Nephron (organoid): ENCODE results near the gene GADD45G.

Experiments
- H3K27ac Mint-ChIP-seq, 3 experiments: 2 replicates each; pipeline ENCODE4 v1.8.0; 2020; ENCODE audit warnings: mixed read lengths in 3 of 3, mild to moderate bottlenecking in 2 of 3, moderate library complexity in 1 of 3
- H3K27me3 Mint-ChIP-seq: 2 replicates; pipeline ENCODE4 v1.8.0; 2021; ENCODE audit warnings: low read depth, mild to moderate bottlenecking, moderate library complexity, mixed read lengths
- H3K36me3 Mint-ChIP-seq: 2 replicates; pipeline ENCODE4 v1.8.0; 2020; ENCODE audit warnings: low read depth, mixed read lengths
- H3K4me1 Mint-ChIP-seq: 2 replicates; pipeline ENCODE4 v1.8.0; 2020; ENCODE audit warnings: mixed read lengths
- H3K4me3 Mint-ChIP-seq, 3 experiments: 2 replicates each; pipeline ENCODE4 v1.8.0; 2020; ENCODE audit warnings: mild to moderate bottlenecking in 3 of 3, mixed read lengths in 3 of 3, moderate library complexity in 2 of 3
- H3K9me3 Mint-ChIP-seq: 2 replicates; pipeline ENCODE4 v1.8.0; 2020; ENCODE audit warnings: mixed read lengths
- TF ChIP-seq, protein P1 (sequence below), 3 experiments: fragments of 200-600 bp; sonication (generic); IDR thresholded peaks; one replicate each; pipeline ENCODE4 v1.5.0; 2021; ENCODE audit warnings: antibody characterized with exemption in 3 of 3; ENCODE audit not compliant: unreplicated experiment in 3 of 3

Gene GADD45G

DNA sequence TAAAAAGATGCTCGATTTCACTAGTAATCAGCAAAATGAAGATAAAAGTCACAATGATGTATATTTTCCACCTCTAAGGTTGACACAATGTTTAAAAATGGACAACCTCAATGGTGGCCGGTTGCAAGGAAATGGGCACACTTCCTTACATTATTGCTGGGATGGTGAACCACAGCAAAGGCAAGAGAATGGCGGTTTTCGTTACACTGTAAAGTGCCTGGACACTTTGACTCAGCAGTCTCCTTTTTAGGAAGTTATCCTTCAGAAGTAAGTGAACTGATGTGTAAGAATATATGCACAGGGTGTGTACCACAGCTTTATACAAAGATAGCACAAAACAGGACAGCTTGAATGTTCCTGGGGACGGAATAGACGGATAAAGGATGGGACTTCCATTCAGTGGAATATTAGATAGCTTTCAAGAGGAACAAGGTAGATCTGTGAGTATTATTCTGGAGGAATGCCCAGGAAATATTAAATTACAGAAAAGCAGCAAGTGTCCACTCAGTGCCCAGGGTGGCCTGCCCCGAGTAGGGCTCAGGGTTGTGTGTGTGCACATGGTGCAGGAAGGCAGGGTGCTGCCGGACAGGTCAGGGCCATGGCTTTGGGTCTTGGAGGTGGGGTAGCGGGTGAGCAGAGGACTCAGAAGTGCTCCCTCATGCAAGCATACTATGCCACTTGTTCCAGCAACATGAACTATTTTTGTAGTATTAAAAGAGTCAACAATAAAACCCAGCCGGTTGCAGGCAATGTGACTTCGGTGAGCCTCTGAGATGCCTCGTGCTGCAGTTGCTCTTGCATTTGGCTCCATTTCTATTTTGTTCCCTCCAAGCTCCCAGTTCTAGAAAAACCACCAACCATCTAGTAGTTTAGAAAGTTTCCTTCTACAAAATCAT, 24.5 kb downstream of the GADD45G start:
- Mint-ChIP-seq H3K27me3 (peaks cover 28% of the 10 kb centered on the region), H3K4me1 (peaks cover 17% of the 10 kb centered on the region), H3K4me3 (no peak overlapping the region), H3K36me3 (no peaks in the 10 kb centered on the region), H3K27ac (no peak overlapping the region), H3K9me3 (no peaks in the 10 kb centered on the region)
- TF ChIP-seq, protein P1, sequence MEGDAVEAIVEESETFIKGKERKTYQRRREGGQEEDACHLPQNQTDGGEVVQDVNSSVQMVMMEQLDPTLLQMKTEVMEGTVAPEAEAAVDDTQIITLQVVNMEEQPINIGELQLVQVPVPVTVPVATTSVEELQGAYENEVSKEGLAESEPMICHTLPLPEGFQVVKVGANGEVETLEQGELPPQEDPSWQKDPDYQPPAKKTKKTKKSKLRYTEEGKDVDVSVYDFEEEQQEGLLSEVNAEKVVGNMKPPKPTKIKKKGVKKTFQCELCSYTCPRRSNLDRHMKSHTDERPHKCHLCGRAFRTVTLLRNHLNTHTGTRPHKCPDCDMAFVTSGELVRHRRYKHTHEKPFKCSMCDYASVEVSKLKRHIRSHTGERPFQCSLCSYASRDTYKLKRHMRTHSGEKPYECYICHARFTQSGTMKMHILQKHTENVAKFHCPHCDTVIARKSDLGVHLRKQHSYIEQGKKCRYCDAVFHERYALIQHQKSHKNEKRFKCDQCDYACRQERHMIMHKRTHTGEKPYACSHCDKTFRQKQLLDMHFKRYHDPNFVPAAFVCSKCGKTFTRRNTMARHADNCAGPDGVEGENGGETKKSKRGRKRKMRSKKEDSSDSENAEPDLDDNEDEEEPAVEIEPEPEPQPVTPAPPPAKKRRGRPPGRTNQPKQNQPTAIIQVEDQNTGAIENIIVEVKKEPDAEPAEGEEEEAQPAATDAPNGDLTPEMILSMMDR (IDR thresholded peaks at IDR 0.05; ENCODE audit: unreplicated experiment in 3 of 3): no peak

GRCh38 chr9:89630508-89630907, 25.7 kb downstream of the GADD45G start:
- no peak overlapping the region for H3K4me3 Mint-ChIP-seq
- peaks cover 28% of the 10 kb centered on the region for H3K27me3 Mint-ChIP-seq
- H3K27ac Mint-ChIP-seq: no peak overlapping the region
- H3K36me3 Mint-ChIP-seq: no peaks in the 10 kb centered on the region
- TF ChIP-seq, protein P1 (IDR thresholded peaks at IDR 0.05; ENCODE audit: unreplicated experiment in 3 of 3): no peak
- no peaks in the 10 kb centered on the region for H3K9me3 Mint-ChIP-seq
- H3K4me1 Mint-ChIP-seq: peaks cover 26% of the 10 kb centered on the region

DNA sequence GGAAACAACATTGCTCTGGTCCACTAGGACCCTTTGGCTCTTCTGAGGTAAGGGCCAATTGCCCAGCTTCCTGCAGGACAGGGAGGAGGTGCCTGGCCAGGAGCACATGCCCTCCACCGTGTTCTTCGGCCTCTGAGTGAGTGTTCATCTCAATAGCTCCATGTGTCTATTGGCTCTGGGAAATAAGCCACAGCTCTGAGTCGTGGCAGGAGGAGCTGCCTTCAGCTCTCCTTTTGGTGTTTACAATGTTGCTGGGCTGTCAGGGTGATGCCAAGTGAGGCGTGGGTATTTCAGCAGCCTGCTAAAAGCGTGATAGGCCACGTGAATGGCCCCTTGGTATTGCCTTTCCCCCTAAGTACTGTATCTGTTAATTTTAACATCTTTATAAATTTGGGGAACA, 26.6 kb downstream of the GADD45G start:
- H3K9me3 Mint-ChIP-seq: no peaks in the 10 kb centered on the region
- TF ChIP-seq, protein P1 (IDR thresholded peaks at IDR 0.05; ENCODE audit: unreplicated experiment in 3 of 3): no peak
- no peak overlapping the region for H3K27ac Mint-ChIP-seq
- no peaks in the 10 kb centered on the region for H3K36me3 Mint-ChIP-seq
- peaks cover 30% of the 10 kb centered on the region for H3K27me3 Mint-ChIP-seq
- peaks cover 32% of the 10 kb centered on the region for H3K4me1 Mint-ChIP-seq
- no peak overlapping the region for H3K4me3 Mint-ChIP-seq

DNA sequence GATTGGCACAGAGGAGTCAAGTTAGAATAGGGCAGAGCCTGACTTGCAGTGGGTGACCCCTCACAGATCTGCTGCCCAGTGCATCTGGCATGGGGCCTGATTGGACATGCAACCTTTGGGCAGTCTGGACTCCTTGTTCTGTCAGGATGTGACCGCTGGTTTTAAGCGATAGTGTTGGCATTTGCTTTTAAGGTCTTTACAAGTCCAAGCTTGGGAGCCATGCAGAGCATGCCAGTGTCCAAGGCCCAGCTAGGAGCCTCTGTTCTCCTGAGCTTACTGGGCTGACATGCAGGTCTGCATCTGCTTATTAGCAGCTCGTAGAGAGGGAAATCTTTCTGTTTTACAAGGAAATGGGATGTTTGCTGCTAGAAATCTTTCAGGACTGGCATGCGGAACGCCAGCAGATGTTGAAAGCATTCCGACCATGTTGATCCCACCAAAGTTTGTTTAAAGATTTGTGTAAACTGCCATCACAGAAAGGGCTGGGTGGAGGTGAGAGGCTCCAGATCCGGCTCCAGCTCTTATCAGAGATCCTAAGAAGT, 27.5 kb downstream of the GADD45G start:
- Mint-ChIP-seq H3K9me3 (no peaks in the 10 kb centered on the region), H3K27me3 (peaks cover 30% of the 10 kb centered on the region), H3K27ac (no peak overlapping the region), H3K36me3 (no peaks in the 10 kb centered on the region), H3K4me3 (no peak overlapping the region), H3K4me1 (peaks cover 27% of the 10 kb centered on the region)
- TF ChIP-seq, protein P1 (IDR thresholded peaks at IDR 0.05; ENCODE audit: unreplicated experiment in 3 of 3): no peak

- no peak overlapping the region for H3K4me3 Mint-ChIP-seq
- peaks cover 27% of the 10 kb centered on the region for H3K4me1 Mint-ChIP-seq
- no peaks in the 10 kb centered on the region for H3K9me3 Mint-ChIP-seq
- no peak overlapping the region for H3K27ac Mint-ChIP-seq
- no peaks in the 10 kb centered on the region for H3K36me3 Mint-ChIP-seq
- H3K27me3 Mint-ChIP-seq: peaks cover 30% of the 10 kb centered on the region
- TF ChIP-seq, protein P1 (IDR thresholded peaks at IDR 0.05; ENCODE audit: unreplicated experiment in 3 of 3): no peak
Observed at GRCh38 chr9:89632736-89633135, 27.9 kb downstream of the GADD45G start.
